Body of pancreas (tissue), 4 donors: ENCODE results near the gene BHLHA9.

ENCODE experiments used
- CTCF ChIP-seq, 7 experiments: fragments of 450-650 bp in 4 of 7; fragments of 200-600 bp in 3 of 7; sonication (generic) in 3 of 7; IDR thresholded peaks; one replicate each; pipeline ENCODE4 v1.5.1; 2016 to 2019; ENCODE audit warnings: antibody characterized with exemption in 7 of 7
- POLR2A ChIP-seq, 3 donors: fragments of 450-650 bp; IDR thresholded peaks; one replicate each; pipeline ENCODE4 v1.6.1; 2016; ENCODE audit warnings: antibody characterized with exemption in 3 of 3, mild to moderate bottlenecking in 2 of 3

- TF ChIP-seq CTCF (IDR thresholded peaks at IDR 0.05) (no peak), POLR2A (IDR thresholded peaks at IDR 0.05) (no peak)
These were observed 42.1 kb downstream of the BHLHA9 start for GRCh38 chr17:1312261-1312870.
